HepG2 (cell line): ENCODE results near the gene DNASE1L2. TPM values are rescaled to one million over a fixed set of nuclear protein-coding genes. Genes with fewer than 3 reads are reported as not detected.

ENCODE experiments used
- ATF1 ChIP-seq: IDR thresholded peaks from 2 replicates; pipeline ENCODE4 v1.6.1; 2016; ENCODE audit warnings: mild to moderate bottlenecking, control low read depth
- CBX2 ChIP-seq, 2 experiments: fragments of 200-600 bp in 1 of 2; sonication (generic); formaldehyde crosslinking in 1 of 2; IDR thresholded peaks; 2 replicates each; pipeline versions ENCODE4 v1.7.0 to v1.8.1; 2018 to 2022; ENCODE audit warnings: low read depth in 2 of 2, low read length in 1 of 2, mild to moderate bottlenecking in 1 of 2, missing genetic modification reagents in 1 of 2
- IKZF1 ChIP-seq: fragments of 450-650 bp; IDR thresholded peaks from 2 replicates; pipeline ENCODE4 v1.7.1; 2016
- MED13 ChIP-seq: sonication (generic); formaldehyde crosslinking; IDR thresholded peaks from 2 replicates; pipeline ENCODE4 v1.5.0; 2020; ENCODE audit warnings: missing genetic modification reagents
- MTA3 ChIP-seq: sonication (generic); formaldehyde crosslinking; IDR thresholded peaks from 2 replicates; pipeline ENCODE4 v1.4.0; 2020; ENCODE audit warnings: missing genetic modification reagents
- PPARG ChIP-seq: conservative IDR thresholded peaks from 2 replicates; pipeline ENCODE4 v1.6.1; 2016; ENCODE audit warnings: missing biosample characterization, missing genetic modification reagents
- RERE ChIP-seq: IDR thresholded peaks from 2 replicates; pipeline ENCODE4 v1.6.1; 2016; ENCODE audit warnings: low read depth, missing genetic modification reagents, missing compliant biosample characterization
- SATB2 ChIP-seq: sonication (generic); formaldehyde crosslinking; IDR thresholded peaks from 2 replicates; pipeline ENCODE4 v1.5.0; 2020; ENCODE audit warnings: missing genetic modification reagents
- SP2 ChIP-seq: sonication (generic); formaldehyde crosslinking; IDR thresholded peaks from 2 replicates; pipeline ENCODE4 v1.5.1; 2020; ENCODE audit warnings: mild to moderate bottlenecking, missing genetic modification reagents
- TIGD3 ChIP-seq: sonication (generic); formaldehyde crosslinking; IDR thresholded peaks from 2 replicates; pipeline ENCODE4 v1.5.1; 2020; ENCODE audit warnings: mild to moderate bottlenecking, missing genetic modification reagents, borderline replicate concordance
- ZBTB1 ChIP-seq: sonication (generic); formaldehyde crosslinking; IDR thresholded peaks from 2 replicates; pipeline ENCODE4 v1.4.0; 2020; ENCODE audit warnings: missing genetic modification reagents, borderline replicate concordance
- ZNF143 ChIP-seq: sonication (generic); formaldehyde crosslinking; IDR thresholded peaks from 2 replicates; pipeline ENCODE4 v1.4.0; 2020; ENCODE audit warnings: missing genetic modification reagents
- ZNF205 ChIP-seq: IDR thresholded peaks from 2 replicates; pipeline ENCODE4 v1.6.1; 2018; ENCODE audit warnings: missing biosample characterization, missing genetic modification reagents
- ZNF274 ChIP-seq: sonication (generic); formaldehyde crosslinking; IDR thresholded peaks from 2 replicates; pipeline ENCODE4 v1.5.1; 2020; ENCODE audit warnings: mild to moderate bottlenecking, missing genetic modification reagents
- ZNF33B ChIP-seq: sonication (generic); formaldehyde crosslinking; IDR thresholded peaks from 2 replicates; pipeline ENCODE4 v1.5.1; 2020; ENCODE audit warnings: mild to moderate bottlenecking, missing genetic modification reagents
- ZNF703 ChIP-seq: sonication (generic); formaldehyde crosslinking; IDR thresholded peaks from 2 replicates; pipeline ENCODE4 v1.5.1; 2020; ENCODE audit warnings: missing genetic modification reagents, mild to moderate bottlenecking, moderate library complexity, borderline replicate concordance
- ZNF709 ChIP-seq: sonication (generic); formaldehyde crosslinking; IDR thresholded peaks from 2 replicates; pipeline ENCODE4 v1.5.0; 2020; ENCODE audit warnings: mild to moderate bottlenecking, missing genetic modification reagents
- ZNF788 ChIP-seq: sonication (generic); formaldehyde crosslinking; IDR thresholded peaks from 2 replicates; pipeline ENCODE4 v1.5.0; 2020; ENCODE audit warnings: mild to moderate bottlenecking, missing genetic modification reagents, borderline replicate concordance
- ZSCAN29 ChIP-seq: sonication (generic); formaldehyde crosslinking; conservative IDR thresholded peaks from 2 replicates; pipeline ENCODE4 v1.4.0; 2020; ENCODE audit warnings: mild to moderate bottlenecking, missing genetic modification reagents
- polyA plus RNA-seq, 8 experiments: library from polyadenylated mRNA; depleted of rRNA in 3 of 8; stranded (reverse) in 7 of 8; unstranded in 1 of 8; fragments of >200 nt; fragmentation: Illumina TruSeq in 4 of 8; extraction: Trizol in 4 of 8; gene quantifications; 2 replicates each; pipeline versions ENCODE4 v1.2.1 to v1.2.3, GENCODE V29; 2011 to 2016; ENCODE audit warnings: low read depth in 4 of 8, missing spikeins in 1 of 8, mixed read lengths in 1 of 8; ENCODE audit not compliant: insufficient read depth in 1 of 8
- total RNA-seq, 5 experiments: library from RNA; depleted of rRNA; stranded (reverse); fragments of >200 nt; fragmentation: Illumina TruSeq; extraction: Trizol; gene quantifications; 2 replicates each; pipeline ENCODE4 v1.2.3, GENCODE V29; 2016; ENCODE audit warnings: low read depth in 1 of 5
- TF ChIP-seq, protein P1 (sequence below): sonication (generic); formaldehyde crosslinking; conservative IDR thresholded peaks from 2 replicates; pipeline ENCODE4 v1.5.0; 2020; ENCODE audit warnings: missing genetic modification reagents
- TF ChIP-seq, protein P2 (sequence below): IDR thresholded peaks from 2 replicates; pipeline ENCODE4 v1.6.1; 2018; ENCODE audit warnings: missing genetic modification reagents, mild to moderate bottlenecking, missing compliant biosample characterization

Gene DNASE1L2
- total and polyA plus RNA-seq, 2 of the 13 experiments (the other 11 are each of a cell fraction or from before 2014, with no cell fraction given), result 0.44 to 0.50 TPM

GRCh38 chr16:2210386-2211365 is 25.6 kb upstream of the DNASE1L2 start, which contains the start of gene BRICD5 (continued):
- no peak for TF ChIP-seq ZSCAN29
- TF ChIP-seq ZNF143 (CRISPR knock-in tag), result no peak
- no peak for TF ChIP-seq RERE
- TF ChIP-seq ZNF709 (CRISPR knock-in tag), result no peak
- no peak for TF ChIP-seq ZNF788 (CRISPR knock-in tag)
- TF ChIP-seq, protein P1, sequence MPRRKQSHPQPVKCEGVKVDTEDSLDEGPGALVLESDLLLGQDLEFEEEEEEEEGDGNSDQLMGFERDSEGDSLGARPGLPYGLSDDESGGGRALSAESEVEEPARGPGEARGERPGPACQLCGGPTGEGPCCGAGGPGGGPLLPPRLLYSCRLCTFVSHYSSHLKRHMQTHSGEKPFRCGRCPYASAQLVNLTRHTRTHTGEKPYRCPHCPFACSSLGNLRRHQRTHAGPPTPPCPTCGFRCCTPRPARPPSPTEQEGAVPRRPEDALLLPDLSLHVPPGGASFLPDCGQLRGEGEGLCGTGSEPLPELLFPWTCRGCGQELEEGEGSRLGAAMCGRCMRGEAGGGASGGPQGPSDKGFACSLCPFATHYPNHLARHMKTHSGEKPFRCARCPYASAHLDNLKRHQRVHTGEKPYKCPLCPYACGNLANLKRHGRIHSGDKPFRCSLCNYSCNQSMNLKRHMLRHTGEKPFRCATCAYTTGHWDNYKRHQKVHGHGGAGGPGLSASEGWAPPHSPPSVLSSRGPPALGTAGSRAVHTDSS (CRISPR knock-in tag), result no peak
- peak; percentile 25; the same call in 1 of the 2 replicates for TF ChIP-seq ZNF274 (CRISPR knock-in tag)
- no peak for TF ChIP-seq ZNF33B
- TF ChIP-seq, protein P2, sequence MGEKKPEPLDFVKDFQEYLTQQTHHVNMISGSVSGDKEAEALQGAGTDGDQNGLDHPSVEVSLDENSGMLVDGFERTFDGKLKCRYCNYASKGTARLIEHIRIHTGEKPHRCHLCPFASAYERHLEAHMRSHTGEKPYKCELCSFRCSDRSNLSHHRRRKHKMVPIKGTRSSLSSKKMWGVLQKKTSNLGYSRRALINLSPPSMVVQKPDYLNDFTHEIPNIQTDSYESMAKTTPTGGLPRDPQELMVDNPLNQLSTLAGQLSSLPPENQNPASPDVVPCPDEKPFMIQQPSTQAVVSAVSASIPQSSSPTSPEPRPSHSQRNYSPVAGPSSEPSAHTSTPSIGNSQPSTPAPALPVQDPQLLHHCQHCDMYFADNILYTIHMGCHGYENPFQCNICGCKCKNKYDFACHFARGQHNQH (CRISPR knock-in tag), result no peak
- no peak; the same call in 1 of the 2 replicates for TF ChIP-seq MED13 (CRISPR knock-in tag)
- TF ChIP-seq IKZF1, result no peak
- TF ChIP-seq SATB2, result no peak
- TF ChIP-seq ZNF205 (CRISPR knock-in tag), result no peak
- no peak for TF ChIP-seq PPARG (CRISPR knock-in tag)
- no peak for TF ChIP-seq SP2
- no peak for TF ChIP-seq CBX2 (IDR thresholded peaks at IDR 0.05; ENCODE audit: low read depth, low read length)
- no peak for TF ChIP-seq CBX2 (CRISPR knock-in tag; IDR thresholded peaks at IDR 0.05; ENCODE audit: low read depth)
- no peak for TF ChIP-seq ATF1 (CRISPR knock-in tag)
- TF ChIP-seq ZNF703 (CRISPR knock-in tag), result no peak
- no peak for TF ChIP-seq MTA3 (CRISPR knock-in tag)
- no peak for TF ChIP-seq TIGD3 (CRISPR knock-in tag)
- TF ChIP-seq ZBTB1 (CRISPR knock-in tag), result no peak
